ENCODE data around the gene MRGPRF. TPM values are rescaled to one million over a fixed set of nuclear protein-coding genes. Genes with fewer than 3 reads are reported as not detected.
"Not testable (repeated sequence)": the region's sequence is repeated elsewhere in the genome, so short reads cannot be mapped to it uniquely, and the experiment has no call there.

MRGPRF gene
- total RNA-seq, 1 donor from 2014 or later: under 0.01 TPM

GRCh38 chr11:69003301-69003865 lies 9.7 kb downstream of the MRGPRF start:
- no peak for DNase-seq (ENCODE audit: low read depth in 2 of 2)

- DNase-seq (ENCODE audit: low read depth in 2 of 2): no peak
Measured at GRCh38 chr11:69002570-69003231, 10.3 kb downstream of the MRGPRF start.

- DNase-seq (ENCODE audit: low read depth in 2 of 2): no peak
Measured at GRCh38 chr11:69002110-69002569, 10.9 kb downstream of the MRGPRF start.

- DNase-seq (ENCODE audit: low read depth in 2 of 2): no peak
Measured at GRCh38 chr11:69001243-69002081, 11.6 kb downstream of the MRGPRF start.

GRCh38 chr11:69000831-69001242 lies 12.2 kb downstream of the MRGPRF start:
- DNase-seq (ENCODE audit: low read depth in 2 of 2): peak; percentile 72 to 97

GRCh38 chr11:69000391-69000790 lies 12.7 kb downstream of the MRGPRF start:
- no peak for DNase-seq (ENCODE audit: low read depth in 2 of 2)

GRCh38 chr11:68999748-69000355 lies 13.2 kb downstream of the MRGPRF start:
- DNase-seq (ENCODE audit: low read depth in 2 of 2): not testable (repeated sequence)

- DNase-seq (ENCODE audit: low read depth in 2 of 2): no peak
Measured at GRCh38 chr11:68999093-68999747, 13.8 kb downstream of the MRGPRF start.

GRCh38 chr11:68998390-68998911 lies 14.6 kb downstream of the MRGPRF start:
- DNase-seq (ENCODE audit: low read depth in 2 of 2): peak; percentile 36 to 78

- DNase-seq (ENCODE audit: low read depth in 2 of 2): no peak
Measured at GRCh38 chr11:68997995-68998348, 15.1 kb downstream of the MRGPRF start.

GRCh38 chr11:68997124-68997994 lies 15.7 kb downstream of the MRGPRF start:
- no peak for DNase-seq (ENCODE audit: low read depth in 2 of 2)

- DNase-seq (ENCODE audit: low read depth in 2 of 2): no peak
Measured at GRCh38 chr11:68996376-68997123, 16.5 kb downstream of the MRGPRF start.

GRCh38 chr11:68994894-68995285 lies 18.2 kb downstream of the MRGPRF start:
- no peak for DNase-seq (ENCODE audit: low read depth in 2 of 2)

GRCh38 chr11:68994161-68994893 lies 18.7 kb downstream of the MRGPRF start:
- no peak for DNase-seq (ENCODE audit: low read depth in 2 of 2)

GRCh38 chr11:68993546-68993945 lies 19.5 kb downstream of the MRGPRF start:
- DNase-seq (ENCODE audit: low read depth in 2 of 2): no peak

GRCh38 chr11:68992743-68993255 lies 20.2 kb downstream of the MRGPRF start:
- DNase-seq (ENCODE audit: low read depth in 2 of 2): no peak

GRCh38 chr11:68990995-68991780 lies 21.9 kb downstream of the MRGPRF start:
- DNase-seq (ENCODE audit: low read depth in 2 of 2): no peak

All from lung microvascular endothelial cell (primary cell).